Stimulated activated CD8-positive, alpha-beta memory T cell treated with anti-CD3 and anti-CD28 coated beads, Interleukin-4, amount 100 ng/mL, for 24 hours (primary cell): Measurements from ENCODE around the gene EFTUD2.

ENCODE experiments used
- DNase-seq: peaks from one replicate; pipeline ENCODE4 v3.0.0-alpha.2; 2020; ENCODE audit warnings: low read depth

Gene EFTUD2

DNA sequence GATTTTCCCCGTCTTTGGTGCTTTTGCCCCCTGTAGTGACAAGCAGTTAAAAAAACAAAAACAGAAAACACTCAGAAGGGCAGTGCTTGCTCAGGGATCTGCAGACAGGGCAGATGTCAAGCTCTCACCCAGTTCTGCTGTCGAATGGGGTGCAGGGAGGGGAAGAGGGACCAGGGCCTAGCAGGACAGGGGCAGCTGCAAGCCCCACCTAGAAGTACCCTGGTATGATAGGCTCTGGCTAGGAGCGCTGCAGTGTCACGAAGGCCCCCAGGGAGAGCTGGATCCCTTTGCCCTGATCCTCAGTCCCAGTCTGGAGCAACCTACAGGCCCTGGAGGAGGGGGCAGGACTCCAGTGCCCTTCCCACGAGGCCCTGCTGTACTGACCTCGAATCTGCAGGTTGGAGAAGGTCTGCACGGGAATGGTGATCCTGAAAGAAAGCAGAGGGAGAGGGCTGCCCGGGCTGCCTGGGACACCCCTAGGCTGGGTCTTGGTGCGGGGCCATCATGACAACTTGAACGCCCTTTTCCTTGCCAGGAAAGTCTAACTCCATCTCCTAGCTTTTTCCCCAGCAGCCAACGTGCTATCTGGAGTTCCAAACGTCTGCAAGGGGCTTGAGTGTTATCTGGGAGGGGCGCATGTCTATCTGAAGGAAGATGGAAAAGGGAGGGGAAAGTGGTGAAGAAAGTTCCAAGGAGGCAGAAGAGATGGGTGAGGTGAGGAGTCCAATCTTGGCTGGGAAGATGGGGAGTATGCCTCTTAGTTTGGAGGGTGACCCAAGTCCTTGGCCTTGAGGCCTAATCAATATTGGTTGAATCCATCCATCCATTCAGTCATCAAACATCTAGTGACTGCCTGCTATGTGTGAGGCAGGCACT is 11.2 kb upstream of the EFTUD2 start:
- no peak for DNase-seq

DNA sequence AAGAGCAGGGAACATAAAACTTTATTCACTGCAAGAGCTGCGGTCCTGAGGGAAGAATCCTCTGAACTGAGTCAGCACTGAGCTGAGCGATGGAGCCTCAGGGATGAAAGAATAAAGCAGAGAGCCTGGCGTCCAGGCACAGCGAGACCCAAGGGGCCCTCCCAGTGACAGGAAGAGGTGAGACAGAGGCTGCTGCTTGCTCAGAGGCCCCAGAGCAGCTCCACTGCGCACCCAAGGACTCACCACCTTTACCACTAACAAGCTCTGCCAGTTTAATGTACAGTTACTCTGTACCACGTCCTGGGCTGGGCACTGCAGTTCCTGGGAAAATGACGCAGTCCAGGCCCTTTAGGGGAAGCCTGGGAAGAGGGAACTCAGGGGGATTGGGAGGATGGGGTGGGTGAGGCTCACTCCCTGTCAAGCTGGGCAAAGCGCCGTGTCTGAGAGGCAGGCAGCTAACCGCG is 10.5 kb upstream of the EFTUD2 start:
- DNase-seq = no peak

DNA sequence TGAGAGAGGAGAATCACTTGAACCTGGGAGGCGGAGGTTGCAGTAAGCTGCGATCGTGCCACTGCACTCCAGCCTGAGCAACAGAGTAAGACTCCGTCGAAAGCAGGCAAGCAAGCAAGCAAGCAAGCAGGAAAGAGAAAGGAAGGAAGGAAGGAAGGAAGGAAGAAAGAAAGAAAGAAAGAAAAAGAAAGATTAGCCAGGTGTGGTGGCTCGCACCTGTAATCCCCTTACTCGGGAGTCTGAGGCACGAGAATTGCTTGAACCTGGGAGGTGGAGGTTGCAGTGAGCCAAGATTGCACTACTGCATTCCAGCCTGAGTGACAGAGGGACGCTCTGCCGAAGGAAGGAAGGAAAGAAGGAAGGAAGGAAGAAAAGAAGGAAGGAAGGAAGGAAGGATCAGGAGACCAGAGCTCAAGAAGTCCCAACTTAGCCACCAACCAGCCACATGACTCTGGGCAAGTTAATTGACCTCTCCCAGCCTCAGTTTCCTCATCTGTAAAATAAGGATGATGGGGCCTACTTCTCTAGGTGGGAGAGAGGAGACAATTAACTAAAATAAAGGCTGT is 9.6 kb upstream of the EFTUD2 start:
- DNase-seq = no peak

DNA sequence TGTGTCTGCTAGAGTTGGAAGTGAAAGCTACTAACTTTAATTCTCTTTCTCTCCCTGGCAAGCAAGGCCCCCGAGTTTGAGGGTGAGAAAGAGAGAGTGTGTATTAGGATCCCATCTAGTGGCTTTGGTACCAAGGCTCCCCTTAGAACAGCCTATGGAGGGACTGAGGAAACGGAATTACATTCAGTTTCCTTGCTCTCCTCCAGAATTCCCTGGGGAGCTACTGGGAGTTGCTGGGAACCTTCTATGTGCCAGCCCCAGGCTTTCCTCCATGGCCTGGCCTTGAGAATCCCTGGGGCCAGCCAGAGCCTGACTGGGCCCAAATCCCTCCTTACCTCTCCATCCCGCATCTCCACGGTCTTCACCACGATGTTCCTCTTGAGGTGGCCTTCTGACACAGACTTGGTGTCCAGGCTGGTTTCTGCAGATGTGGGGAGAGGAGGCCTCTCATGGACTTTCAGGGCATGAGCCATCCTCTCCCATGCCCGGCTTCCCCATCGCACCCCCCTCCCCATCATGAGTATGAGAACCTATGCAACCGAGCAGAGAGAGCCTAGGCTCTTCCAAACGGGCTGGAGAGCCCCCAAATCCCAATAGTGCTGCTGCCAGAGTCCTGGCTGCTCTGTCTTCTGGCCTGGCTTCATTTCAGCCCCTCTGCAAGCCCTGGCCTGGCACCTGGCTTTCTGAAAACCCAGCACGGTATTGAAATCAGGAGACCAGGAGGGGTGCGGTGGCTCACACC is 8.7 kb upstream of the EFTUD2 start:
- DNase-seq = no peak

DNA sequence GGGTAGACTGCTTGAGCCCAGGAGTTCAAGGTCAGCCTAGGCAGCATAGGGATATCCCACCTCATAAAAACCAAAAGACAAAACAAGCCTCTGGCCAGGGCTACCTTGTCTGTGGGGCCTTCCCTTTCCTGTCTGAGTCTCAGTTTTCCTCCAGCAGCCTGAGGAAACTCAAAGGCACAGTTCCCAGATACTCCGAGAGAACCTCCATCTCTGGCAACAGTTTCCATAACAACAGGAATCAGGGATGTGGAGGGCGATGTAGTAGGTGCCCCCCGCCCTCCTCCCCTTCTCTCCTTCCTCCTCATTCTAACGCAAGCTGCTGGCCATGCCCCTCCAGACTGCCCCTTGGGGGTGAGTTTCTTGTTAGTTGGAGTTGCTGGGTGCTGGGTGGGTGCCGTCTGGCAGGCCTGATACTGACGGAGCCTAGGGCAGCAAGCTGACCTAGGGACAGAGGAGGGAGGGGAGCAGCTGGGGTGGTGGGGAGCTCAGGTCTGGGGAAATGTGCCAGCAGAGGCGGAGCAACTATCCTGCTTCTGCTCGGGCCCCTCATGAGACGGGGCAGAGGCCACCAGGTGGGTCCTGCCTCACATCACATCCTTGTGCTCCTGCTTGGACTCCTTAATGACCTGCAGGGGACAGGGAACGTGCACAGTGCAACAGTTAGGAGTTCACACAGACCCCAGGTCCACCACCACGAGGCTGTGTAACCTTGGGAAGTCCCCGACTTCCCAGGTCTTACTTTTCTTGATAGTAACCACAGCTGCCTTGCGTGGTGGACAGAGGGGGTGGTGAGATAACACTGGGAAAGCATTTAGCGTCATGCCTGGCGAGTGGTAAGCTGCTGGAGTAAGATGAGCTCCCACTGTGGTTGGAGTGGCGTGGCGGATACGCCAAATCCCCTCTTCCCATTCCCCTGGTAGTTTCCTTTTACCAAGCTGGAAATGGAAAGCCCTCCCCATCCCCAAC is 7.8 kb upstream of the EFTUD2 start:
- no peak for DNase-seq

DNA sequence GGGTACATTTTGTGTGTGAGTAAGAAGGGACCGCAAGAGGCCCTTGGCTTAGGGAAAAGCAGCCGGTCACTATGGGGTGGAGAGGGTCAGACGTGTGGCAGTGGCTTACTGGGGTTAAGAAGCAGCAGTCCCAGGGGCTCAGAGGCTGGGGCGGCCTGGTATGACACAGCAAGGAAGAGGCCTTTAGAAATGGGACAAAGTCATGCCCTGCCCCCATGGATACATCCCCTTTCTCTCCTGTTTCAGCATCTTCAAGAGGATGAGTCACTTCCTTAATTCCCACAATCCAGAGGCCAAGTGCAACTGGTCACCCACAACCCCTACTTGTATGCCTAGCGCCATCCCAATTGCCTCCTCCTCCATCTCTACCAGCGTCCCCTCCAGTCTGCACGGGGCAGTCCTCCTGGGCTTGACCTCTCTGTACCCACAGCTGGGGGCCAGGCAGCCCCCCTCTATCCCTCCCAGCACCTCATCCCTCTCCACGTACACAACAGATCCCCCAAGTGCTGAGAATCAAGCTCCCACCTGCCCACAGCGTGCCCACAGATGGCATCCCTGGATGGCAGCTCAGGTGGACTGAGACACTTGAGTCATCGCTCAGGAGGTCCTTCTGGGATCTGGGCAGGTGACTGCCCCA is 6.9 kb upstream of the EFTUD2 start:
- no peak for DNase-seq

DNA sequence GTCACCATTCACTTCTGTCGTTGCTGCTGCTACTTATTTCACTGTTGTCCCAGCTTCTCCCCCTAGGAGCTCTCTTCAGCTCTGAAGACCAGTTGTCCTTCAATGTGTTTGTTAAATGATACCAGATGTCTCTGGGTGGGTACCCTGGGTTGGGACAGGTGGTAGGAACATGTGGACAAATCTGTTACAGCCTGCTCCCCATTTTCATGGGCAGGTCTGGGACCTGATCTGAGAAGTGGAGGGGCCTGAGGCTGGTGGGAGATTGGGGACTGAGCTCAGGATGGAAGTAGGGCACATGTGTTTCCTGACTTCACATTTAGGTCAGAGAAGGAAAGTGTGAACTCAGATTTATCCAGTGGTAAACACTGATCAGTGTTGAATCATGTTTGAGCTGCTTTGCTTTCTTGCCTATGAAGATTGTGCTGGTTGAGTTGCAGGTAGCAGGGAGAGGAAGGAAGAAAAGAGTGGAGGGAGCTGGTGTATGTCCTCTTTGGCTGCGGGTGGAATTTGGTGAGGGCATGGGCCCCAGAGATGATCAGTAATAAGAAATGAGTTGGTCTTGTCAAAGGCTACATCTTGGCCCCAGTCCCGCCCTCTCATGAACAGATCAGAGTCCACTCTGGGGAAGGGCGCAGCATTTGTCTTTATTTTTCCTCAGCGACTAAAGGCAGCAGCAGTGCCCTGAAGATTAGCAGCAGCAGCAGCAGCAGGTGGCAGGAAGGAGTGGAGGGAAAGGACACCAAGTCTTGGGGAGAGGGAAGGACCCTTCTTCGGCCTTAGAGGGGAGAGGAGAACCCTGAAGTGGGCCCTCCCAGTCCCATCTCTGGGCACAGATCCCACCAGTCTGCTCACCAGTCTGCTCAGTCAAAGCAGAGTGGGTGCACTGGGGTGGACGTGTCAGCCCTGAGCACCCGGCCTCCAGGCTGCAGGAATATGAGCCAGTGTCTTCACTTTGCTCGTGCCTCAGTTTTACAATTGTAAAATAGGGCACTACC is 6.1 kb upstream of the EFTUD2 start:
- DNase-seq = no peak

DNA sequence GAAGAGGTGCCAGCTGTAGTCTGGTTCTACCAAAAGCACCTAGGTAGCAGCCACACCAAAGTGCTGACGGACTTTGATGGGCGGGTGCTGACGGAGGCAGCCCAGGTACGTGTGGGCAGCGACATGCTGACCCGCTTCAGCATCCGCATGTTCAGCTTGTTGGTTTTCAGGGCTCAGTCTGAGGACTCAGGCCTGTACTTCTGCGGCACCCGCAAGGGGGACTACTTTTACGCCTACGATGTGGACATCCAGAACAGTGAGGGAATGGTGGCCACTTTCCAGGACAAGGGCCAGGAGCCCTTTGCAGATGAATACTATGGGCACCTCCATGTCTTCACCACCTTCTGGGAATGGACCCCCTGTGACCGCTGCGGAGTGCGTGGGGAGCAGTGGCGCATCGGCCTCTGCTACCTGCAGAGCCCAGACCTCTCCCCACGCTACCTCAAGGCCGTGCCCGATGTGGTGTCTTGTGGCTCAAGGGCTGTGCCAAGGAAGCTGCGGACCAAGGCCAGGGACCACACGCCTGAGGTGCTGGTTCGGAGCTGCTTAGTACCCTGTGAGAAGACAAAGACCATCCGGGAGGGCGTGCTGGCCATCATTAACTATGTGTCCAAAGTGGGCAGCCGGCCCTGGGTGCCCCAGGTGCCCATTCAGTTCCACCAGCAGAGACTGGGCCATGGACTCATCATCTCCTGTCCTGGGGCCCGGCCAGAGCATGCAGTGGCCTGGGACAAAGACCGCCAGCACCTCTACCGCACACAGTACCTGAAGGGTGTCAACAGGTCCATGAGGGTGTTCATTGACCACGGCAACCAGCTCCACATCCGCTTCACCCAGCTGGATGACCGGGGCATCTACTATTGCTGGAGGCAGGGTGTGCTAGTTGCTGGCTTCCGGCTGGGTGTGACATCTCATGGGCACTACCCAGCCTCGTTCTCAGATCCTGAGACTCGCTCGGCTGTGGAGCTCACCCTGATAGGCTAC is 5.0 kb upstream of the EFTUD2 start:
- no peak for DNase-seq

DNA sequence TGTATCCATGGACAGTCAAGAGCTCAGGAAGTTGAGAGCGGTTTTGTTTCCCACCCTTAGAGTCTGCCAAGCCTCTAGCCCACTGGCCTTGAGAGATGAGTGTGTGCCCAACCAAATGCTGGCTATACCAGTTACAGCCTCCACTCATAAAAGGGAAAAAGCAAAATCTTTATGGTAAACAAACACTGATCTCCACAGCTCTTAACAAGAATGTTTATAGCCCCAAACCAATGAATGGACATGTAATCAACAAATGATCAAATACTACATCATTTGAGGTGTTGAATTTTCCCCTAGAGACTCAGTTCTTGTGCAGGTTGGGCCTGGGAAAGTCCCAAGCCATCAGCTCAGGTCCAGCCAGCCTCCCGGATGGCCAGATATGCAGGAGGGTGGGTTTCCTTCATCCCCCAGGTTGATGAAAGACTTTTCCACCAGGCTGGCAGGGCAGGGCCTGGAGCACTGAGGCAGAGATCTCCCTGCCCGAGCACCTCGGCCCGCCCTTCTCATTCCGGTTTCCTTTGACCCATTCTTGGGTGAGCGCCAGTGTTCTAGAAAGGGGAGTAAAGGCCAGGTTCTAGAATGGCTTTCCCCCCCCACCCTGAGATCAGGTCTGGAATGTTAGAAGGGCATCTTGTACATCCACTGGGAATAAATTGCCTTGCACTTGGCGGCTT is 3.9 kb upstream of the EFTUD2 start:
- no peak for DNase-seq

DNA sequence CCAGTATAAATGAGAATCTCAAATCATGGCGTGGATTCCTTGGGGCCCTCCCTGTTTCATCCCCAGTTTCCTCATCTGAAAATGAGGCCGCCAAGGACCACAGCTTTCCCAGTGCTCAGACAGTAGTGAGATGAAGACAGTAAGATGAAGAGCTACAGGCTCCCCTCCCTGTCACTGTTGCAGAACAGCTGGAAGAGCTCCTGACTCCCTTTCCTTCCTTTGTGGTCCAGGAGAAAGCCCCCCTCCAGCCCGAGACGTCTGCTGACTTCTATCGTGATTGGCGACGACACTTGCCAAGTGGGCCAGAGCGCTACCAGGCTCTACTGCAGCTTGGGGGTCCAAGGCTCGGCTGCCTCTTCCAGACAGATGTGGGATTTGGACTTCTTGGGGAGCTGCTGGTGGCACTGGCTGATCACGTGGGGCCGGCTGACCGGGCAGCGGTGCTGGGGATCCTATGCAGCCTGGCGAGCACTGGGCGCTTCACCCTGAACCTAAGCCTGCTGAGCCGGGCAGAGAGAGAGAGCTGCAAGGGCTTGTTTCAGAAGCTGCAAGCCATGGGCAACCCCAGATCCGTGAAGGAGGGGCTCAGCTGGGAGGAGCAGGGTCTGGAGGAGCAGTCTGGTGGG is 3.0 kb upstream of the EFTUD2 start:
- DNase-seq = no peak

DNA sequence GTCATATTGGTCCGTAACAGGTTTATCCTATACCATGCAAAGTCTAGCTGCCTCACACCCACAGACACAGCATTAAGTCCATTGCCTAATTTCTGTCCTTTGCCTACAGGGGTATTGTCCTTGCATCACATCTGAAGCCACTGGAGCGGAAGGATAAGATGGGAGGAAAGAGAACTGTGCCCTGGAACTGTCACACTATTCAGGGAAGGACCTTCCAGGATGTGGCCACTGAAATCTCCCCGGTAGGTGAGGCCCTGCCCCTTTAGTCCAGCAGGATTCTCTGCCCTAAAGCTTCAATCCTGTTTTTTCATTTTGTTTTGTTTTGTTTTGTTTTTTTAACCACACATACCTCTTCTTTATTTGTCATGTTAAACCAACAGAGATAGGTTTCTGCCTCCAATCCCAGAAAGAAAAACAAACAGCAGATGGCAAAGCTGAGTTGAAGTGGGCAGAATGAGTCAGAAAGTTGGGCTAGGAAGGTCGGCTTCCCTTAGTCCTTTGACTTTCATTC is 2.2 kb upstream of the EFTUD2 start:
- no peak for DNase-seq

DNA sequence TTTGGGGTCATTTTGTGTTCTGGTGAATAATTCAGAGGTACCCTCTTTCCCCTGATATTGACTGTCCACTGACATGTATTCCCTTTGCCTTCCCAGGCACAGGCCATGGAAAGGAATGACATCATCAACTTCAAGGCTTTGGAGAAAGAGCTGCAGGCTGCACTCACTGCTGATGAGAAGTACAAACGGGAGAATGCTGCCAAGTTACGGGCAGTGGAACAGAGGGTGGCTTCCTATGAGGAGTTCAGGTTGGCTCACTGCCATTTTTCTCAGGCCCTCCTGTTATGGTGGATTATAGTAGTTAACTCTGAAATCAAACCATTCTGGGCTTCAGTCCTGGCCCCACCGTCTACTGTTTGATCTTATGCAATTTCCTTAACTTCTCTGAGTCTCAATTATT is 1.6 kb upstream of the EFTUD2 start:
- no peak for DNase-seq

DNA sequence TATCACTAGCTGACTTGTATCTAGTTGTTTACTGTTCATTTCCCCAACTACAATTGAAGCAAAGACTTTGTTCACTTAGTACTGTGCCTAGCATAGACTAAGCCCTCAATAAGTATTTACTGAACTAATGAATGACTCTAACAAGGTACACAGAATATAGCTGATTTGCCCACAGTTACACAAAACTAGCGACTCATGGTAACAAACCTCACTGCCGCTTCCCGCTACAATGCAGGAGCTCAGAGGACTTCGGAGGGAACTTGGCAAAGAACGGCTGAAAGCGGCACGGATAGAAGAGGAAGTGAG is 524 bp downstream of the EFTUD2 start:
- no peak for DNase-seq

DNA sequence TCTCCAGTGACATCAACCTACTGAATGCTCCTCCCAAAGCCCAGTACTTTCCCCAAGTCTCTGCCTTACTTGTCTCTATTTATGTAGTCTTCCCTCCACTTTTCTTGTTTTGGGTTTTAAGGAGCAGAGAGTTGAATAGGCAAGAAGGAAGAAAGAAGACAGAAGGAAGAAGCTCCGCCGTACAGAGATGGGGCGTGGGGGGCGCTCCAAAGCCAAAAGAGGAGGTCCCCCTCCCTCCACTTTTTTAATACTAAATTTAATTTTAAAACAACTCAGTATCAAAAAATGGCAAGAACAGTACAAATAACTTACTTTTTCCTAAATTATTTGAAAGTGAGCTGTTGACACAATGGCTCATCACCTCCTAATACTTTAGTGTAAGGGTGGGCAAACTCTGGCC is 4.6 kb downstream of the EFTUD2 start:
- DNase-seq = no peak

DNA sequence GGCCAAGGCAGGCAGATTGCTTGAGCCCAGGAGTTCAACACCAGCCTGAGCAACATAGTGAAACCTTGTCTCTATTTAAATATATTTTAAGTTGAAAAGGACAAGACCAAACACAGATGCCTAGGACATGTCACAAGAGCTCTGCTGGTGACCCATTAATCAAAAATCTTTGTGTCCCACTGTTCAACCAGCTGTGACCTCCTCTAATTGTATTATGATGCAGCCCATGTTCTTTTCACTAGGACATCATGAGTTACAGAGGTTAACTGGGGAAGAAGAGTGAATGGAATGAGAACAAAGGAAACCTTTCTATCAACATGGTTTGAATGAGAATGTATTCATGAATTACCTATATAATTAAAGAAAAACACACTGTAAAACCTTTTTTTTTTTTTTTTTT is 7.0 kb downstream of the EFTUD2 start:
- no peak for DNase-seq

DNA sequence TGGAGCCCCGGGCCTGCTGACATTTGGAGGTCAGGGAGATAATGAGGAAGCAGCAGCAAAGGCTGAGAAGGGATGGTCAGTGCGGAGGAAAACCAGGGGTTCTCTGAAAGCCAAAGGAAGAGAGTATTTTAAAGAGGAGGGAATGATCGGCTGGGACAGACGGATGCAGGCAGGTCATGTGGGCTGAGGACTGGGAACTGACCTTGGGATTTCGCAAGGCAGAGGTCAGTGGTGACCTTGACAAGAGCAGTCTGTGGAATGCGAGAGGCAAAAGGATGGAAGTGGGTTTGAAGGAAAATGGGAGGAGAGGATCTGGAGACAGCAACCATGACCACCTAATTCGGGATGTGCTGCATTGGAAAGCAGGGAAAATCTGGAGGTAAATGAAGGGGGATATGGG is 10.2 kb downstream of the EFTUD2 start:
- DNase-seq = no peak
